Keratinocyte (primary cell): ENCODE data around the gene NEAT1. TPM values are rescaled to one million over a fixed set of nuclear protein-coding genes. Genes with fewer than 3 reads are reported as not detected.

Experiments used
- DNase-seq: peaks from one replicate; pipeline ENCODE4 v3.0.0-alpha.2; 2011; ENCODE audit warnings: low read depth, missing footprints, low spot score
- FAIRE-seq: peaks from 2 replicates; lab custom pipeline; 2011; peaks lifted over from hg19 to GRCh38; lab: Jason Lieb, UNC
- H2AFZ ChIP-seq: 2 replicates; pipeline ENCODE4 v1.6.0; 2012; ENCODE audit warnings: low read length, control low read depth, inconsistent platforms; ENCODE audit not compliant: control insufficient read depth
- H3K27ac ChIP-seq: 2 replicates; pipeline ENCODE4 v1.5.1; 2011; ENCODE audit warnings: low read length; ENCODE audit not compliant: control insufficient read depth, insufficient read depth
- H3K27me3 ChIP-seq: 3 replicates; pipeline ENCODE4 v1.6.0; 2011; ENCODE audit warnings: low read length; ENCODE audit not compliant: control insufficient read depth, insufficient read depth; ENCODE audit errors: extremely low read depth
- H3K36me3 ChIP-seq, 2 experiments: 2 replicates in 1 of 2; 3 replicates in 1 of 2; pipeline ENCODE4 v1.5.1; 2011; ENCODE audit warnings: low read length in 2 of 2, mild to moderate bottlenecking in 1 of 2; ENCODE audit not compliant: control insufficient read depth in 2 of 2, insufficient read depth in 2 of 2; ENCODE audit errors: extremely low read depth in 1 of 2
- H3K4me1 ChIP-seq: 3 replicates; pipeline ENCODE4 v1.5.1; 2011; ENCODE audit warnings: low read length; ENCODE audit not compliant: control insufficient read depth, insufficient read depth; ENCODE audit errors: extremely low read depth
- H3K4me2 ChIP-seq: 3 replicates; pipeline ENCODE4 v1.6.0; 2011; ENCODE audit warnings: low read depth, low read length; ENCODE audit not compliant: control insufficient read depth, insufficient read depth; ENCODE audit errors: extremely low read depth
- H3K4me3 ChIP-seq, 3 experiments: fragments of 200-600 bp in 1 of 3; sonication (generic) in 1 of 3; 2 replicates in 2 of 3; 3 replicates in 1 of 3; pipeline ENCODE4 v1.5.1; 2011 to 2016; ENCODE audit warnings: low read length in 3 of 3, mild to moderate bottlenecking in 3 of 3, control low read depth in 2 of 3, inconsistent platforms in 1 of 3, low read depth in 1 of 3, mixed read lengths in 1 of 3, mixed run types in 1 of 3, moderate library complexity in 1 of 3; ENCODE audit not compliant: control insufficient read depth in 2 of 3, insufficient read depth in 2 of 3; ENCODE audit errors: extremely low read depth in 1 of 3
- H3K79me2 ChIP-seq: 2 replicates; pipeline ENCODE4 v1.6.0; 2012; ENCODE audit warnings: low read length; ENCODE audit not compliant: control insufficient read depth, insufficient read depth
- H3K9ac ChIP-seq: 3 replicates; pipeline ENCODE4 v1.6.0; 2011; ENCODE audit warnings: low read length; ENCODE audit not compliant: control insufficient read depth, insufficient read depth; ENCODE audit errors: extremely low read depth
- H3K9me1 ChIP-seq: 3 replicates; pipeline ENCODE4 v1.6.0; 2011; ENCODE audit warnings: low read length; ENCODE audit not compliant: control insufficient read depth, insufficient read depth; ENCODE audit errors: extremely low read depth
- H3K9me3 ChIP-seq: 2 replicates; pipeline ENCODE4 v1.5.1; 2012; ENCODE audit warnings: low read depth, low read length; ENCODE audit not compliant: control insufficient read depth
- H4K20me1 ChIP-seq: 3 replicates; pipeline ENCODE4 v1.6.0; 2011; ENCODE audit warnings: low read length; ENCODE audit not compliant: control insufficient read depth, insufficient read depth; ENCODE audit errors: extremely low read depth
- CTCF ChIP-seq, 3 experiments: IDR thresholded peaks in 1 of 3; conservative IDR thresholded peaks in 1 of 3; optimal IDR thresholded peaks in 1 of 3; 2 replicates in 2 of 3; 3 replicates in 1 of 3; pipeline versions ENCODE3 to v1.5.1; 2011; ENCODE audit warnings: low read length in 3 of 3, mild to moderate bottlenecking in 3 of 3, moderate library complexity in 2 of 3, control low read depth in 1 of 3, inconsistent platforms in 1 of 3; ENCODE audit not compliant: insufficient read depth in 2 of 3; ENCODE audit errors: extremely low read depth in 1 of 3
- EZH2 ChIP-seq: IDR thresholded peaks from one replicate; pipeline ENCODE4 v1.6.1; 2012; ENCODE audit warnings: inconsistent platforms, mild to moderate bottlenecking, low read length, moderate library complexity
- dilution Hi-C: fragments of 300-500 bp; cut with MboI; formaldehyde crosslinking; loops from one replicate; pipeline ENCODE4 v1.7.0; 2020; ENCODE audit warnings: low sequenced_read_pairs; ENCODE audit not compliant: extremely low pct_ligation_motif_present
- polyA plus RNA-seq, 5 experiments: library from polyadenylated mRNA; depleted of rRNA in 3 of 5; stranded (reverse) in 3 of 5; stranded (forward) in 1 of 5; unstranded in 1 of 5; fragments of >200 nt; gene quantifications; 1 replicate in 1 of 5; 2 replicates in 3 of 5; 3 replicates in 1 of 5; pipeline versions ENCODE4 v1.2.1 to v1.2.3, GENCODE V29; 2011 to 2012; ENCODE audit warnings: missing spikeins in 2 of 5, low read depth in 1 of 5, low replicate concordance in 1 of 5

The NEAT1 gene
- polyA plus RNA-seq, 1 donor (not counting 4 experiments of a cell fraction or from before 2014, with no cell fraction given): 270 TPM

DNA sequence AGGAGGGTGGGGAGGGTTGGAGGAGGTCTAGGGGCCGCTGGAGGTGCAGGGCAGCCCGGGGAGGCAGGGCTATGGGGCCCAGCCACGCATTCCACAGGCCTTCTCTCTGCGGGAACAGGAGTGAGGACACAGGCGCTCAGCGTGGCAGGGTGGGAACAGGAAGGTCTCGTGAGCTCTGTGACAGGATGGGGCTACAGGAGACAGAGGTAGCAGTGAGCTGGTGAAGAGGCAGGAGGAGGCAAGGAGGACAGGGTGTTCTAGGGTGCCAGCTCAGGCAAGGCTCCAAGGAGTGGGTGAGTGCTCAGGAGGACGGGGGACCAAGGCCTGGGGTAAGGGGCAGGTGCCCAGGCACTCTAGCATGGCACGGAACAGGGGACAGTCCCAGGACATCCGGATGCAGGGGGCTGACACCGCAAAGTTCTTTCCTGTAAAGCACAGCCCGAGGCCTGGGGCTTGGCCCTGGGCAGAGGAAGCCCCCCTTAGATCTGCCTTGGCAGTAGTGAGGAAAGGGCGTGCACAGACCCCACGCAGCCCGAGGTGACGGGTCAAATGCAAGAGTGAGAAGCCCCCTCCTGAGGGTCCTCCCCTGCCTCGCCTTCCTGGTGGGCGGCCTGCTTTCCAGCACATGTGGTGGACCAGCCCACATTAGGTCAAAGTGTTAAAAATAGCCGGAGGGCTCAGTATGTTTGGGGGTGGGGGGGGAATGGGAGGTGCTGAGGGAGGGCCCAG lies 4.7 kb upstream of the NEAT1 start:
- Histone ChIP-seq H3K9me1 (peaks cover 4% of the 10 kb centered on the region), H4K20me1 (peaks cover 2% of the 10 kb centered on the region), H3K9me3 (no peaks in the 10 kb centered on the region), H3K36me3 (peaks cover under 1 to 6% of the 10 kb centered on the region in 2 experiments), H3K9ac (peak overlapping the region; percentile 100), H3K4me3 (no peak overlapping the region), H3K79me2 (peaks cover 8% of the 10 kb centered on the region), H3K27ac (peak overlapping the region; percentile 99), H2AFZ (no peak overlapping the region), H3K4me1 (peaks cover 55% of the 10 kb centered on the region), H3K27me3 (no peaks in the 10 kb centered on the region), H3K4me2 (peak overlapping the region; percentile 8)
- FAIRE-seq (no peak), DNase-seq (no peak)
- dilution Hi-C loops: no loop called here
- no peak for TF ChIP-seq CTCF (optimal IDR thresholded peaks at IDR 0.05 in 1 of 3, IDR thresholded peaks at IDR 0.05 in 1 of 3, conservative IDR thresholded peaks at IDR 0.05 in 1 of 3; ENCODE audit: extremely low read depth in 1 of 3, insufficient read depth in 2 of 3, low read length in 3 of 3)
- TF ChIP-seq EZH2: no peak

DNA sequence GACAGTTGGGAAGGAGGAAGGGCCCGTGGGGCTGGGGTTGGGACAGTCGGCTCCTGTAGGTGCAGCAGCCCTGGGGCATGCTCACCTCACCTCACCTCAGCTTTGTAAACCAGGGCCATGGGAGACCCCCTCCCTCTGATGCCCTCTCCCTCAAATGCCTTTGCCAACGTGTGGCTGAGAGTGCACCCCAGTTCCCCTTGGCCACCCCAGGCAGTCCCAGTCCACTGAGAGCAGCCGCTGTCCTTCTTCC lies 4.2 kb upstream of the NEAT1 start:
- Histone ChIP-seq H3K27ac (peak overlapping the region; percentile 99), H3K36me3 (peaks cover 4 to 6% of the 10 kb centered on the region in 2 experiments), H3K4me2 (peak overlapping the region; percentile 66), H3K4me3 (peak overlapping the region in 1 of 3 experiments; percentile 47), H2AFZ (no peak overlapping the region), H3K27me3 (no peaks in the 10 kb centered on the region), H3K4me1 (peaks cover 55% of the 10 kb centered on the region), H3K9me3 (no peaks in the 10 kb centered on the region), H3K9ac (peak overlapping the region; percentile 100), H3K79me2 (peaks cover 12% of the 10 kb centered on the region), H4K20me1 (peaks cover 7% of the 10 kb centered on the region), H3K9me1 (peaks cover 4% of the 10 kb centered on the region)
- FAIRE-seq: no peak
- dilution Hi-C loops: no loop called here
- no peak for DNase-seq
- no peak for TF ChIP-seq EZH2
- TF ChIP-seq CTCF (optimal IDR thresholded peaks at IDR 0.05 in 1 of 3, IDR thresholded peaks at IDR 0.05 in 1 of 3, conservative IDR thresholded peaks at IDR 0.05 in 1 of 3; ENCODE audit: extremely low read depth in 1 of 3, insufficient read depth in 2 of 3, low read length in 3 of 3): no peak
